Esophagus squamous epithelium (tissue), 4 donors: Measurements from ENCODE around the gene PSG6.

Experiments
- CTCF ChIP-seq, 6 experiments: fragments of 450-650 bp in 4 of 6; fragments of 200-600 bp in 2 of 6; sonication (generic) in 2 of 6; IDR thresholded peaks; one replicate each; pipeline ENCODE4 v1.5.1; 2016 to 2019; ENCODE audit warnings: antibody characterized with exemption in 6 of 6, mild to moderate bottlenecking in 4 of 6, moderate library complexity in 4 of 6
- POLR2A ChIP-seq, 4 donors: fragments of 450-650 bp; IDR thresholded peaks; one replicate each; pipeline ENCODE4 v1.6.1; 2017; ENCODE audit warnings: antibody characterized with exemption in 4 of 4, mild to moderate bottlenecking in 4 of 4, moderate library complexity in 3 of 4

GRCh38 chr19:42942187-42942789 lies 24.6 kb upstream of the PSG6 start:
- TF ChIP-seq CTCF (IDR thresholded peaks at IDR 0.05) = peak in 3 of 6 experiments; percentile 11 to 67 (median 28)
- TF ChIP-seq POLR2A (IDR thresholded peaks at IDR 0.05) = no peak
